Measurements from ENCODE around the gene SLC2A1. TPM values are rescaled to one million over a fixed set of nuclear protein-coding genes. Genes with fewer than 3 reads are reported as not detected.

Gene SLC2A1
- total RNA-seq, 1 donor from 2014 or later: 146 TPM

DNA sequence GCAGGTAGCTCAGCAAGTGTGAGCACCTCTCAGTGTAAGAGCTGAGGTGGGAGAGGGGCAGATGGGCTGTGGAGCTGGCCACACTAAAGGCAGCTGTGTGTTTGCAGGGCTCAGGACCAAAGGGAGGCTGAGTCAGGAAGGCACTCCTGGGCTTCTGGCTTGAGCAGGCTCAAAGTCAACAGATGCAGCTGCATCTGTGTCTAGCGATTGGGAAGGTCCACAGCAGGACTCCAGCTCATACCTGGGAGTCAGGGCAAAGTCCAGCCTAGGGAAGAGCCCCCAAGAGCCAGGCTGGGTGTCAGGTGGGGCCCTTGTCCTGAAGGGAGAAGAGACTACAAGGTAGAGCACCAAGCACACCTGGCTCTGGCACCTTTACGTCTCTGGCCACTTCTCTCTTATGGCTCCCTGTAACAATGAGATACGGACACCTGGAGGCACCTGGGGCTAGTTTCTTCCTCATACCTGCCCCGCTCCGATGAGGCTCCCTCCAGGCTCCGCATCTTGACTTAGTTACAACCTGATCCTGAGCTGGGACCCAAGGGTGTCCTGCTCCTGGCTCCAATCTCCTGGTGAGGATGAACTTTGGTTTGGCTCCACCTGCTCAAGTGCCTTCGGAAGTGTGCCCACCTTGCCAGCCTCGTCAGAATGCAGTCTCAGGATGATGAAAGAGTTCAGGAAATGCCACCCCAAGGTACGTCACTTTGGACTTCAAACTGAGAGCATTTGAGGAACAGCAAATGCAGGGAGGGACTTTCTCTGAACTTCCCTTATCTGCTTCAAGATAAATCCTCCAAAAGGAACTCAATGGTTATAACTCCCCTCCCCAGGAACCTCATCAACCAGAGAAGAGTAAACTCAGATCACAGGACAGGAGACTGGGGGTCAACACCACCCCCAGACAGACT, 21.5 kb upstream of the SLC2A1 start:
- DNase-seq (ENCODE audit: low read depth): no peak

DNA sequence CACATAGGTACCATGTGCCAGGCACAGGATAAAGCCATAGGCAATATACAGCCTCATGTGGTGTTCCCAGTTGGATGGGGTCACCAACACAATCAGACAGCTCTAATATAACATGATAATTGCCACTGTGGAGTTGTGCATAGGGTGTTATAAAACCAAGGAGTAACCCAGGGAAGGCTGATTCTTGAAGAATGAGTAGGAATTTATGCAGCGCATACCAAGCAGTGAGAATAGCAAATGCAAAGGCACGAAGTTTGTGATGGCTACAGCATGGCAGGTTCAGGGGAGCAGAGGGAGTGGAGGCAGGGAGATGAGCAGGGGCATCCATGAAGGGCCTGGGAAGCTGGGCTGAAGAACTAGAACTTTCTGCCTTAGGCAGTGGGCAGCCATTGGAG, 20.4 kb upstream of the SLC2A1 start:
- DNase-seq (ENCODE audit: low read depth): no peak

DNA sequence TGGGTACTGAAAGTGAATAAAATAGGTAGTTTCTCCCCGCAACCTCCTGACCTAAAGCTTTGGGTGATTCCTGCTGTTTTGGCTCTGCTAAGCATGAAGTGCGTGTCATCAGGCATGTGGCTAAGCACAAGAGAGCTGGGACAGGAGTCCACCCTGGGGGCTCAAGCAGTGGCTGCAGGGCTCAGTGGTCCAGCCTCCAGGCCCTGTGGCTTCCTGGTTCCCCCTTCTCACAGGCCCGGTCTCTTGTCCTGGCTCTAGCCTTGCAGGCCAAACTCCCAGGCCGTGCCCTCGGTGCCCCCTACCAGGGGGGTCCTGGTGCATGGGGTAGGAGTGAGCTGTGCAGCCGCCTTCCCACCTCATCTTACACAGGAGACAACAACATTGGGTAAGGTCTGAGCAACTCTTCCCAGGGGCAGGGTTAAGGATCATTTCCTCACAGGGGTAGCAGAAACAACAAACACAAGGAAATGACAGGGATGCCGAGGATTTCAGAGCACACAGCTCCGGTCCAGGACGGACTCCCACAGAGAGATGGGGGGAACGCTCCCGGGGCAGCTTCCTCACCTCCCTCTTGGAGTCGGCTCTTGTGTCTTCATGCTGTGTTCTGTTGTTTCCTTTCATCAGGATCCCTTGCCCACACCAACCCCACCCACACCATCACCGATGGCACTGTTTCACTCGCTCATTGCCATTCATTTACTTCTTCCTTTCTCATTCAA, 19.8 kb upstream of the SLC2A1 start:
- no peak for DNase-seq (ENCODE audit: low read depth)

DNA sequence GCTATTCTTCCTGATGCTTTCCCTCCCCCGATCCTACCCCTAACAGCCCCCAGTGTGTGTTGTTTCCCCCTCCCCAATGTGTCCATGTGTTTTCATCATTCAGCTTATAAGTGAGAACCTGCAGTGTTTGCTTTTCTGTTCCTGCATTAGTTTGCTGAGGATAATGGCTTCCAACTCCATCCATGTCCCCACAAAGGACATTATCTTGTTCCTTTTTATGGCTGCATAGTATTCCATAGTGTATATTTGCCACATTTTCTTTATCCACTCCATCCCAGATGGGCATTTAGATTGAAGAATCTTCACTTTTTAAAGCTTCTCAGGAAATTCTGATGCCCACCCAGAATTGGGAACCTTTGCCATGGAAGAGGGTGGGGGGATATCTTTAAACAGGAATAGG, 19.0 kb upstream of the SLC2A1 start:
- no peak for DNase-seq (ENCODE audit: low read depth)

DNA sequence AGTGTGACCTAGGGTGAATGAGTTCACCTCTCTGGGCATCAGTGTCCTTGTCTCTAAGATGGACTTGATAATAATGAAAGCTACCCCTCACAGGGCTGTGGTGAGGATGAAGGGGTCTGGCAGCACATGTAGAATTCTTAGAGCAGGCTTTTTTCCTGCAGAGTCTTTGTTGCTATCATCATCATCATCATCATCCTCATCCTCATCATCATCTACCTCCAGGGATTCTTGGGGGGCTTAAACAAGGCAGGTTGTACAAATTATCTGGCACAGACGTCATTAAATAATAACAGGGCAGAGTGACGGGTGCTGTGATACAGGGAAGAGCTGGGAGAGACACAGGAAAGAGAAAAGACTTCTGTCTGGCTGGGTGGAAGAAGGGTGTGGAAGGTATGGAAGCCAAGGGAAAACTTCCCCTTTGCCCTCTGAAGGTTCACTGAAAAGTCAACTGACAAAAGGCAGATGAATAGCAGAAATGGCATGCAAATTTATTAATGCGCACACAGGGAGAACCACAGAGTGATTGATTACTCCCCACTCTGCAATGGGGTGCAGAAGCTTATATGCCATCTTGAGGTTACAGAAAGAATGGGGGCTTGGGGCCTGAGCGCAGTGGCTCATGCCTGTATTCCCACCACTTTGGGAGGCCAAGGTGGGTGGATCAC, 17.0 kb upstream of the SLC2A1 start:
- DNase-seq (ENCODE audit: low read depth): no peak

DNA sequence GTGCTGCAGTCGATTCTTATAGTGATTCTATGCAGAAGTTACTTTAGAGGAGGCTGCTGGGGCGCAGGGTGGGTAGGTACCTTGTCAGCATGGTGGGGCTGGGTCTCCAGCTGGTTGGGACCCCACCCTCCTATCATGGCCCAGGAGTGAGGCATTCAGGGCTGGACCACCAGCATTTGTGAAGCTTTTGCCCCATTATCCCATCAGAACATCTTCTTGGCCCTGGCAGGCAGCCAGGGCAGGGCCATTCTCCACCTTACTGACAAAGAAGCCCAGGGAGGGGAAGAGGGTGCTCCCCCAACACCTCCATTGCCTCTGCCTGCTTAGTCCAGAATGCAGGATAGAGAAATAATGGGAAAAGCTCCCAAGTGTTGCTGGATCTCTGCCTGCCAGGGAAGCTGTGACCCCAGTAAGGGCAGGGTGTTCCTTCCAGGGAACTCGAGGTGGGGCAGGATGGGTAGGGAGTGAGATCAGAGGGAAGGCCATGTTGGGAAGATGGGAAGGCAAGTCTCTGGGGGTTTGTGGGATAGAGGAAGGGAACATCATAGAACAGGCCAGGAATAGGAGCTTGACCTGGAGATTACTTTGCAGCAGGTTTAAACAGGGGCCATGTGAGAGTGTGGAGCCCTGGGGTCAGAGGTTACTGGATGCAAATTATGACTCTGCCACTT, 16.2 kb upstream of the SLC2A1 start:
- no peak for DNase-seq (ENCODE audit: low read depth)

DNA sequence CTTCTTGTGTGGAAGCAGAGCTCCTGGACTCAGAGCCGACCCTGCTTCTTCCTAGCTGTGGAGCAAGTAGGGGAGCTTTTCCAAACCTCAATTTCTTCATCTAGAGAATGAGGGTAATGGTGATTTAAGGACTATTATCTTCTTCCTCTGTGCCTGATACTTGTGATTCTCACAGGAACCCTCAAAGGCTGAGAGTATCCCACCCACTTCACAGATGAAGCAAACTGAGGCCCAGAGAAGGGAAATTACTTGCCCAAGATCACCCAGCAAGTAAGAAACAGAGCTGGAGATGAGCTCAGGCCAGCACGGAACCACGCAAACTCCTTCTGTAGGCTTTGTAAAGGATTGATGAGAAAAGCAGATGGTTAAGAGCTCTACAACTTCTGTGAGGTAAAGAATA, 15.1 kb upstream of the SLC2A1 start:
- DNase-seq (ENCODE audit: low read depth): no peak

DNA sequence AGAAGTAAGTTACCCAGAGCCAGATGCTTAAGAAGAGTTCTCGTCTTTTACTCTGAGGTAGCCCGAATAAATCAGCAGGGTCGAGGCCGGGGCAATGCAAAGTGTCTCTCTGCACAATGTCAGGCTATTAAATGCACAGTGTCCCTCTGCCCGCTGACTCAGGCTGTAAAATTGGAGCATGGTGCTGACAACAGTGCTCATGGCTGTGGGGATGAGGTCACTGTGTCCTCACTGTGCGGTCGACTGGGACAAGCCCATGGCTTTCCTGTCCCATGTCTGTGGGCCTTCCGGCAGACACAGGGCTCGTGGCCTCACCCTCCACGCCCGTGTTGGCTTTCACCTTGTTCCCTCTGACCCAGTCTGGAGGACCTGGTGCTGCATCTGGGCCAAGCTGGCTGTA, 14.6 kb upstream of the SLC2A1 start:
- peak; percentile 72 for DNase-seq (ENCODE audit: low read depth)

DNA sequence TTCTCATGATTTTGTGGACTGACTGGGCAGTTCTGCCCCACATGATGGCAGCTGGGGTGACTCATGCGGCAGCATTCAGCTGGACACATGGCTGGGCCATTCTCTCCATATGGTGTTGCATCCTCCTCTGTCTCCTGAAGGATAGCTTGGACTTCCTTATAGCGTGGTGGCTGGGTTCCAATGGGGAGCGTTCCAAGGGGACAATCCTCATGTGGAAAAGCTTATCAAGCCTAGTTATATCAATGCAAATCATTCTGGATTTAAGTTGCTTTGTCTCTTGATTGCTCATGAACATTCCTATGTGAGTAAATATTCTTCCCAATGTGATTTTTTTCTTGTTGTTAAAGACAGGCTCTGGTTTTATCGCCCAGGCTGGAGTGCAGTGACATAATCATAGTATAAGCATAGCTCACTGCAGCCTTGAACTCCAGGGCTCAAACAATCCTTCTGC, 13.2 kb upstream of the SLC2A1 start:
- peak; percentile 76 for DNase-seq (ENCODE audit: low read depth)

DNA sequence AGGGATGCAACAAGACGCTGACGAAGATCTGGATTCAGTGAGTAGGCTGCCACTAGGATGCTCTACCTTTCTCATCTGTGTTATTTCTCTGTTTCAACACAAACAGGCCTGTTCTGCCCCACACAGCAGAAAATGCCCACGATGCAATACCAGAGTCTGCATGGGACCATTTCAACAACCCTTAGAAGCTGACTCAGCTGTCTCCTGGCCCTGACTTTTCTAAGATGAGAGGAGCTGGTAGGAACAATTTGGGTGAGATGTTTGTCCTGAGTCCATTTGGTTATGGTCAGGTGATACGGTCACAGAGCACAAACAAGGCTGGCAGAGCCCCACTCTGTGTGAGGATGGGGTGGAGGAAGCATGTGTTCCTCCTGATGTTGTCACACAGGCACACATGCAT, 11.5 kb upstream of the SLC2A1 start:
- DNase-seq (ENCODE audit: low read depth): no peak

DNA sequence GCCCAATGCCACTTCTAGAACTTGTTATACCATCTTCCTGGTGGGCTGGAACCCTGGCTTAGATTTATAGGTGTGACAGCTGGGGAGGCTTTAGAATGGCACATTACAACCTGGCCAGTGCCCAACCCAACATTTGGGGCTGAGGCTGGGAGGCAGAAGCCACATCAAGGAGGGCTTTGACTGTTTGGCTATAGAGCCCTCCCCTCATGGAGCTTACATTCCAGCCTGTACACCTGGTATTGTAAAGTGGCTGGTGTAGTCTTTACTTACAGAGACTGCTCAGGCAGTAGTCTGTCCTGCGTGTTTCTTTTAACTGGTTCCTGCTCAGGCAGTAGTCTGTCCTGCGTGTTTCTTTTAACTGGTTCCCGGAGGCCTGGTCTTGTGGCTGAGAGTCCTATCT, 10.0 kb upstream of the SLC2A1 start:
- no peak for DNase-seq (ENCODE audit: low read depth)

DNA sequence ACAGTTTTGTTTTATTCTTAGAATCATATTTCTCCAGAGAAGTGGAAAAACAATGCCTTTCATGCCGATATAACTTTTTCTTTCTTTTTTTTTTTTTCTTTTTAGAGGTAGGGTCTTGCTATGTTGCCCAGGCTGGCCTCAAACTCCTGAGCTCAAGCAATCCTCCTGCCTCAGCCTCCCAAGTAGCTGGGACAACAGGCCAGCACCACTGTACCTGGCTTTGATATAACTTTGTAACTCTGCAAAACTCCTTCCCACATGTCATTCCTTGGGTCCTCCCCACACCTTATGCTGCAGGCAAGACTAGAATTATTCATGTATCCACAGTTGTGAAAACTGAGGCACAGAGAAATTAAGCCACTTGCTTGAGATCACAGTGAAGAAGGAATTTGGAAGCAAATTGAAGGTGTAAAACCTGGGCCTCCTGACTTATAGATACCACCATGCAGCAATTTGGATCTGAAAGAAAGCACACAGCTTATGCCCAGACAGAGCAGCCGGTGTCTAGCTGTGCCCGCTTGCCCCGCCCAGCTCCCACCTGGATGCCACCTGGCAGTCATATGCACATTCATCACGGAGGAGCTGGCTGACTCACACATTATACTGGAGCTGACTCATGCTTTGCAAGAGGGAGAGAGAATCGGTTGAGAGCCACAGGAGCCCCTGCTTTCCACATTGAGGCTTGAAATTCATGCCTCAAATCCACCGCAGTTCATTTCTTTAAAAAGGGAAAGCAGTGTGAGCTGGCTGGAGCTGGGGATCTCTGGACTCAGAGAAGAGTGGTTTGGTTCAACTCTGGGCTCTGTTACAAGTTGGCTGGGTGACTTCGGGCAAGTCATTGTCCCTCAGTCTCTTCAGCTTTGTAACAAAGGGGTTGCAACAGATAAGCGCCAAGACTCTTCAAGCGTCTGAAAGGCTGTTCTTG, 8.3 kb upstream of the SLC2A1 start:
- peak; percentile 95 for DNase-seq (ENCODE audit: low read depth)

DNA sequence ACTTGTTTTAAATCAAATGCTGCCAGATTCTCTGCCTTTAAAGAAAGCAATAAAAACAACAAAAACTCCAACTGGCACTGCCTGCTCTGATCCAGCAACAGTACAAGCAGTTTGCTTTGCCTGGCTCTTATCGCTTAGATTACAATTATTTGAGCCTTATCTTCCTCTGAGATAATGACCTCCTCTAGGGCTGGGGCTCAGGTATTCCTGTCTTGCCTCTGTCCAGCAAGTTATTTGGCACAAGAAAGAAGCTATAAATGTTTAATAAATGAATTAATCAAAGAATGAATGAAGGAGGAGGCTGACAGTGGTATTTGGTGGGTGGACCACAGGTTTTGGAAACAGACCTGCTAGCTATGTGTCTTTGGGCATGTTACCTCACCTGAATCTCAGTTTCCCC, 6.7 kb upstream of the SLC2A1 start:
- no peak for DNase-seq (ENCODE audit: low read depth)

DNA sequence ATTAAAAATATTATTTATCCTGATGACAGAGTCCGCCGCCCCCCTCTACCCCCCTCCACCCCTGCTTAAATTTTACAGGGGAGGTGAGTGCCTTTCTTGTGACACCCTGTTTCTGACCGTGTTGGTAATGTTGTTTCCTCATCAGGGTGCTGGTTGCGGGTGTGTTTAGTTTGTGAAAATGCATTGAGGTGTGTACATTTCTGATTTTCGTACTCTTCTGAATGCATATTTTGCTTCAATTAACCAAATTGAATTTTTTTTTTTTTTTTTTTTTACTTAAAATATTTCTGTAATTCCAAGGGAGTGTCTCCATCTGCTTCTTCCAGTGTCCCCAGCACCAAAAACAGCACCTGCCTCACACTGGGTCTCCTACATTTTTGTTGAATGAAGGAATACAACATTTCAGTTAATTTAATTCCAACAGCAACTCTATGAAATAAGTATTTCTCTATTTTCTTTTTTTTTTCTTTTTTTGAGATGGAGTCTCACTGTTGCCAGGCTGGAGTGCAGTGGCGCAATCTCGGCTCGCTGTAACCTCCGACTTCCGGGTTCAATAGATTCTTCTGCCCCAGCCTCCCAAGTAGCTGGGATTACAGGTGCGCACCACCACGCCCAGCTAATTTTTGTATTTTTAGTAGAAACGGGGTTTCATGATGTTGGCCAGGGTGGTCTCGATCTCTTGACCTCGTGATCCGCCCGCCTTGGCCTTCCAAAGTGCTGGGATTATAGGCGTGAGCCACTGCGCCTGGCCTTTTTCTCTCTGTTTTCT, 5.6 kb upstream of the SLC2A1 start:
- no peak for DNase-seq (ENCODE audit: low read depth)

DNA sequence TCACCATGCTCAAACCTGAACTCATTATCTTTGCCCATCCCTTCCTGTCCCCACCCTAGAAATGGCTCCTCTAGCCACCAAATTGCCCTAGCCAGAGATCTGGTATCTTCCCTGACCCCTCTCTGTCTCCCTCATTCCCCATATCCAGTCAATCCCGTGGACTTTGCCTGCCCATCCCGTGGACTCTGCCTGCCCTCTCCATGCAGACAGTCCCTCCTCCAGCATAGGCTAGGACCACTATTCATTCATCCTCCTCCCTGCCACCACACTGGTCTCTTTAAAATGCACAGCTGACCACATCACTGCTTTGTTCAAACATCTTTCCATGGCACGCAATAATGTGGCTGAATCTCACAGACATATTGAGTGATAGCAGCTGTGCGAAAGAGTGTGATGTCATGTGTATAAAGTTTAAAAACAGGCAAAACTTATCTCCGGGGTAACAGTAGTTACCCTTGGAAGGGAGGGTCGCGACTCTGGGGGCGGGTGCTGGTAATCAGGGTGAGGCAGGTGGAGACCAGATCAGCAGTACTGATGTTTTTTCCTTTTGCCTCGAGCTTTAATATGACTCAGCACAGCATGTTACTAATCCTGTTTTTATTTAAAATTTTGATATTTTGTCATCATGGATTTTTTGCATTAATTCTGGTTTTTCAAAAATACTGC, 4.8 kb upstream of the SLC2A1 start:
- peak; percentile 89 for DNase-seq (ENCODE audit: low read depth)

DNA sequence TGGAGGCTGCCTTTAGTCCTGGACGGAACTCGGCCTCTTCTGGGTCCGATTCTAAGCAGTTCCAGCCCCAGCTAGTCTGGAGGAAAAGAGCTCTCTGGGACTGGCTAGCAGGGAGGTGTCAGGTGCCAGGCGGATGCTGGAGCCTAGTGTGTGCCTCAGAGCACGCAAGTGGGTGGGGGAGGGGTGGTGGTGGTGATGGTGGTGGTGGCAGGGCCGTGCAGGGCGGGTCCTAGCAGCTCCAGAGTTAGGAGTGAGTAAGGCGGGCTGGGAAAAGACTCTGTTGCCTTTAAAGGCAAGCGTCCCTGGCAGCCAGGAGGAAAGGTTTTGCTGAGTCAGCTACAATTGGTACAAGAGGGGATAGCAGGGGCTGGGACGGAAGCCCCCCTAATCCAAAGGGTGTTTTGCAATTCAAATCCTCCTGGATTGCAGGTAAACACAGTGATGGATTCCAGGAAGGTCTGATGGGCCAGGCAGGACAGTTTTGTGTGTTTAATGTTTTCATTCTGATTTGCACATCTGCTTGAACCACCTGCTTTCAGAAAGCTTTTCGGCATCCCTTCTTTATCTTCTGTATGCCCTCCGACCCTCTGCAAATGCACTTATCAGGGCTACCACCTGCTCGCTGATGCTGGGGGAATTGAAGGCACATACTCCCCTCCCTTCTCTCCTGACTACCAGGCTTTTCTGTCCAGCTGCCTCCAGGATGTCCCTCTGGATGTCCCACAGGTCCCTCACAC, 4.1 kb upstream of the SLC2A1 start:
- DNase-seq (ENCODE audit: low read depth): no peak

DNA sequence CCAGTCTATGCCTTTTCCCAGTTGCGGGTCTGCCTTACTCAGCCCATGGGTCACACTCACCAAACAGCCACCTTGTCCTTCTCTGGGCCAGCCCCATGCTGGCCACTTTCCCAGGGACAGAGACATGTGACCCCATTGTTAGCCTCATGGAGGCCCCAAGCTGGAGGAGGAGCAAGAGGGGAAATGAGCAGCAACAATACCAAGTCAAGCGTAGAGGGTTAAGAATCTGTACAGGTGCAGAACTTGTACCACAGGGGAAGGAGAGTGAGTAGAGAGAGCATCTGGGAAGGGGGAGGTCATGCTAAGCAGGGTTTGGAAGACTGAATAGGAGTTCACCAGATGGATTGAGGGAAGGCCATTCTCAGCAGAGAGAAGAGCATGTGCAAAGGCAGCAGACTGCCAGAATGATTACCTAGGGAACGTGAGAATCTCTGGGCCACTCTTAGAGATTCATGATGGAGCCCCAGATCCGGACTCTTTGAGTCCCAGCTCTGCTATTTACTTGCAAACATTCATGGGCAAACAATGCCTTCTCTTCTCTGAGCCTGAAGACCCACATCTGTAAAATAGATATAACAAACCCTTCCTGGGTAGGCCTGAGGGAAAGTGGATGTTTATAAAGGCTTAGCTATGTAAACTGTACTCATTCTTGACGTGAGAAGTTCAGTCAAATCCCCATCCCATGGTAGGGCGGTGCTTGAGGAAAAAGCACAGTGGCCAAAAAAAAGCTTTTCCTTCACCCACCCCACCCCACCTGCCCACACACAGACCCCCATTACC, 2.8 kb upstream of the SLC2A1 start:
- DNase-seq (ENCODE audit: low read depth): no peak

Measured in myocyte (in vitro differentiated cells).